SK-N-MC (cell line): ENCODE data around the gene MCM8.

Experiments used
- DNase-seq: peaks from one replicate; pipeline ENCODE4 v3.0.0-alpha.2; 2011; ENCODE audit warnings: low read depth, low spot score
- H3K27ac ChIP-seq: fragments of 200-600 bp; sonication (generic); 2 replicates; pipeline ENCODE4 v1.5.1; 2016; ENCODE audit warnings: mixed run types
- H3K36me3 ChIP-seq: fragments of 200-600 bp; sonication (generic); 2 replicates; pipeline ENCODE4 v1.6.1; 2017; ENCODE audit warnings: antibody characterized with exemption, low read length, mixed read lengths; ENCODE audit not compliant: insufficient read depth
- H3K4me3 ChIP-seq: fragments of 200-600 bp; sonication (generic); 2 replicates; pipeline ENCODE4 v1.5.1; 2016
- H3K9ac ChIP-seq: fragments of 200-600 bp; sonication (generic); 2 replicates; pipeline ENCODE4 v1.8.0; 2017; ENCODE audit warnings: mixed run types, mixed read lengths; ENCODE audit not compliant: insufficient read length
- H3K9me3 ChIP-seq: fragments of 200-600 bp; sonication (generic); 2 replicates; pipeline ENCODE4 v1.6.1; 2017; ENCODE audit warnings: low read depth, mild to moderate bottlenecking, antibody characterized with exemption, low read length, moderate library complexity, mixed read lengths
- EZH2 ChIP-seq: fragments of 200-600 bp; sonication (generic); IDR thresholded peaks from one replicate; pipeline ENCODE4 v1.6.1; 2017; ENCODE audit warnings: antibody characterized with exemption
- FOXP2 ChIP-seq: optimal IDR thresholded peaks from 2 replicates; pipeline ENCODE3; 2011; ENCODE audit warnings: mild to moderate bottlenecking, moderate library complexity; ENCODE audit not compliant: insufficient read depth; ENCODE audit errors: extremely low read length, control extremely low read depth
- POLR2AphosphoS5 ChIP-seq: IDR thresholded peaks from 2 replicates; pipeline ENCODE4 v1.6.1; 2012; ENCODE audit warnings: mild to moderate bottlenecking, low read depth, low read length, borderline replicate concordance

Gene MCM8

DNA sequence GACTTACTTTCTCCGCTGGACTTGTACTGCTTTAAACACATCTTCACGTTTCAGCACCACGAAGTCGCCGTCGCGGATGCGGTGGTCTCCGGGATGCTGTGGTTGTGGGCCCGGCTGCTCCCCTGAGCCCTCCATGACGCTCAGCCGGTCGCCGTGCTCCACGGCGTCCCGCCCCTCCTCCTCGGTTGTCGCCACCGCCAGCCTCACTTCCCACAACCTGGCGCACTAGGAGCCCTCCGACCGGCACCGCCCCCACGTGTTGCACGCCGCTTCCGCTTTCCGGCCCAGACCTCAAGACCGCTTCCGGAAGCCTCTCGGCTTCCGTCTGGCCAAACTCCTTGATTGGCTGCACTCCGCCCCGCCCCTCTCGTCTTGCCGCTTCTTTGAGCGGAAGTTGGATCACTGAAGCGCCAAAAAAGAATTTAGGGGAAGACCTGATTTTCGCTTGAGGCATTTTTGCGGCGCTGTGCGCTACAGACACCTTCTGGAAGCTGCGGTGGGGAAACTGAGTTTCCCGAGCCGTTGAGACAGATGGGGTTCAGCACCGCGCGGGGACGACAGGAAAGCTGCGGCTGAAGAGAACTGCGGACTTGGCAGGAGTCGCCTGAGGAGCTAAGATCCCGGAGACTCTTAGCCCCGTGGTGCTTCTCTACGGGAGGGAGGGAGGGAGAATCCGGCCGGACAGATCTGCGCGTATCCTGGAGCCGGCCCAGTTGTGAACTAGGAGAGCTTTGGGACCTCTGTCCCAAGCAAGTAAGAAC, at the start of gene MCM8, which contains the start of gene TRMT6:
Gene MCM8, plus strand, starts transcription at position 382 of the 761 bp plus-strand sequence. CDS start 1,364 bp downstream, outside the sequence.
Gene TRMT6, minus strand, starts transcription at position 263 of the 761 bp plus-strand sequence. Its CDS starts 128 bp downstream, at position 135.
- peak within 1 kb of the TSS; percentile 98 for H3K4me3 ChIP-seq
- peak within 1 kb of the TSS; percentile 79 for H3K27ac ChIP-seq
- TF ChIP-seq FOXP2 (peak; percentile 23), POLR2AphosphoS5 (peak; percentile 85), EZH2 (no peak)
- peaks cover 56% of the 10 kb centered on the region for H3K36me3 ChIP-seq
- DNase-seq = peak; percentile 80
- H3K9me3 ChIP-seq = no peaks in the 10 kb centered on the region
- H3K9ac ChIP-seq = peak within 1 kb of the TSS; percentile 99

- no peak overlapping the region for H3K4me3 ChIP-seq
- no peaks in the 10 kb centered on the region for H3K9me3 ChIP-seq
- no peak overlapping the region for H3K27ac ChIP-seq
- no peak overlapping the region for H3K9ac ChIP-seq
- no peaks in the 10 kb centered on the region for H3K36me3 ChIP-seq
- TF ChIP-seq POLR2AphosphoS5 (no peak), EZH2 (no peak), FOXP2 (no peak)
- DNase-seq = no peak
Measured at GRCh38 chr20:5900908-5901307, 49.5 kb upstream of the MCM8 start.

GRCh38 chr20:5908981-5909380, 41.5 kb upstream of the MCM8 start:
- Histone ChIP-seq H3K4me3 (no peak overlapping the region), H3K9ac (no peak overlapping the region), H3K27ac (no peak overlapping the region), H3K9me3 (no peaks in the 10 kb centered on the region), H3K36me3 (no peaks in the 10 kb centered on the region)
- TF ChIP-seq POLR2AphosphoS5 (no peak), EZH2 (no peak), FOXP2 (no peak)
- DNase-seq = no peak

DNA sequence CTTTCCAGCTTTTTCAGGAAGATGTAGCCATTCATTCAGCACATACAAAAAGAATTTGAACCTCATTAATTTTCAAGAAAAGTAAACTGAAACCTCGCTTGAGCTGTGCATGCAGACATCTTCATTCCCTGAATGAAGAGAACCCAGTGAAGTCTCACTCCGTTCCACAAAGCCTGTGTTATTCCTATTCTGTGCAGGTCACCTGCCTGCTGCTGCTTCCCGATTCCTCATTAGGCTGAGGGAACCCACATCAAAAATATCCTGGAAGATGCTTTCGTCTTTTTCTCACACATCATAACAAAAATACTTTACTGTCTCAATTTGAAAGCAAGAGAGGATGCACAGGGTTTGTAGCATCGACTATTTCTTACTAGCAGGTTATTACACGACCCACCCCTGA, 40.3 kb upstream of the MCM8 start:
- Histone ChIP-seq H3K9ac (no peak overlapping the region), H3K36me3 (no peaks in the 10 kb centered on the region), H3K27ac (no peak overlapping the region), H3K4me3 (no peak overlapping the region), H3K9me3 (no peaks in the 10 kb centered on the region)
- TF ChIP-seq EZH2 = no peak
- no peak for TF ChIP-seq POLR2AphosphoS5
- no peak for TF ChIP-seq FOXP2
- DNase-seq = no peak

DNA sequence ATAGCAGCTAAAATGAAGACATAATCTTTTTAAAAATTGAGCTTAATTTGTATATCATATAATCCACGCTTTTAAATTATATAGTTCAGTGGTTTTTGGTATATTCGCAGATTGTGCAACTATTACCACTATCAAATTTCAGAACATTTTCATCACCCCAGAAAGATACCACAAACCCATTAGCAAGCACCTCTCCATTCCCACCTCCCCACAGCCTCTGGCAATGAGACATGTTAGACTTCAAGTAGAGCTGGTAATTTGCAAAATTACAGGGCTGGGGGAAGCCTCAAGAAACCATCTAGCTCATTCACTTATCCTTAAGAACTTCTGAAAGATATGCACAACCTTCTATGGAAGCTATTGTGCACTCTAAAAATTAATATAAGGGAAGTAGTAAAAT, 37.3 kb upstream of the MCM8 start:
- H3K9me3 ChIP-seq = no peaks in the 10 kb centered on the region
- H3K27ac ChIP-seq = no peak overlapping the region
- no peak for TF ChIP-seq FOXP2
- TF ChIP-seq EZH2 = no peak
- no peak for TF ChIP-seq POLR2AphosphoS5
- no peak overlapping the region for H3K4me3 ChIP-seq
- H3K36me3 ChIP-seq = no peaks in the 10 kb centered on the region
- no peak for DNase-seq
- no peak overlapping the region for H3K9ac ChIP-seq

- no peaks in the 10 kb centered on the region for H3K36me3 ChIP-seq
- no peak overlapping the region for H3K27ac ChIP-seq
- H3K9ac ChIP-seq = no peak overlapping the region
- no peak for TF ChIP-seq POLR2AphosphoS5
- no peak for TF ChIP-seq EZH2
- TF ChIP-seq FOXP2 = no peak
- no peak overlapping the region for H3K4me3 ChIP-seq
- no peaks in the 10 kb centered on the region for H3K9me3 ChIP-seq
- DNase-seq = no peak
Measured at GRCh38 chr20:5914859-5915258, 35.6 kb upstream of the MCM8 start.

- Histone ChIP-seq H3K36me3 (no peaks in the 10 kb centered on the region), H3K9ac (no peak overlapping the region), H3K4me3 (peak overlapping the region; percentile 2; the same call in 1 of the 2 replicates), H3K9me3 (no peaks in the 10 kb centered on the region), H3K27ac (no peak overlapping the region)
- no peak for TF ChIP-seq EZH2
- no peak for DNase-seq
Measured at GRCh38 chr20:5918856-5919625, 31.4 kb upstream of the MCM8 start.

DNA sequence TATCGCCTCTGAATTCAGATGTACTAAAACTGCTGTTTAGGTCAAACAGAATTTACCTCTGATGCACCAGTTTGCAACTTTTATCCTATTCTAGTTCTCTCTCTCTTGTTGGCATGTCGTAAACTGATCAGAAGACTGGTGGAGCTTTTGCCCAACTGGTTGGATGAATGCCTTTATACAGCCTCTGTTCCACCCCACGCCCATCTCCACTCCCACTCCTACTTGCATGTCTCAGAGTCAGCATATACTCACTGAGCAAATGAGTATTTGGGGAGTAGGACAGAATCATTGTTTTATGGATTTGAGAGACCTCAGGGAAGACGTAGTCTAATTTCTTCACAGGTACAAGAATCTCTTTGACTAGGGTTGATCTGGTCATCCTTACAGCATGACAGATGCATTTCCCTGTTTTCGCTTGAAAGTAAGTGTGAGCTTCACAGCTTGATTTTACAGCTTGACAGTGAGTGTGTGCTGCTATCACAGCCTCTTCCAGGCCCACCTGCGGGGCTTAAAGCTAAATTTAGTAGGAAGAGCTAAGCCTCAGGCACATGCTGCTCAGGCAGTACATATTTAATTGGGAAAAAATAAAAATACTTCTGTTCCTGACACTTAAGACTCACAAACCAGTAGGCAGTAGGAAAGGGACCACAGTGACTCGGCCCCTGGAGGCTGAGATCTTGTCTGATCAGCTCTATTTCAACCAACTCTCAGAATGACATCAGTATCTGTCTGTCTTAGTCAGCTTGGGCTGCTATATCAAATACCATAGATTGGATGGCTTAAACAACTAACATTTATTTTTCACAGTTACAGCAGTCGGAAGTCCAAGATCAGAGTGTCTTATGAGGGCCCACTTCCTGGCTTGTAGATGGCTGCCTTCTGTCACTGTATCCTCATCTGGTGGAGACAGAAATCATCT, 30.6 kb upstream of the MCM8 start:
- TF ChIP-seq POLR2AphosphoS5 (no peak), EZH2 (no peak), FOXP2 (no peak)
- DNase-seq = no peak
- no peaks in the 10 kb centered on the region for H3K9me3 ChIP-seq
- H3K4me3 ChIP-seq = no peak overlapping the region; the same call in 1 of the 2 replicates
- no peak overlapping the region for H3K9ac ChIP-seq
- no peaks in the 10 kb centered on the region for H3K36me3 ChIP-seq
- no peak overlapping the region for H3K27ac ChIP-seq
